ENCODE data around the gene OR8G1.
A peak's percentile ranks its signal among the peaks of the same experiment; 100 is the strongest.
"Not testable (repeated sequence)": the region's sequence is repeated elsewhere in the genome, so short reads cannot be mapped to it uniquely, and the experiment has no call there.

OR8G1 gene

GRCh38 chr11:124238512-124238911, 2.4 kb upstream of the OR8G1 start:
- no peak for DNase-seq (ENCODE audit: low read depth)

- not testable (repeated sequence) for DNase-seq (ENCODE audit: low read depth)
Observed at GRCh38 chr11:124249869-124250268, 9.0 kb downstream of the OR8G1 start.

- DNase-seq (ENCODE audit: low read depth) = no peak
Observed at GRCh38 chr11:124256076-124256475, 15.2 kb downstream of the OR8G1 start, which contains the start of gene OR8G5. OR8G5 (plus strand) TSS chr11:124256376; CDS start chr11:124264932, 8,556 bp downstream.

- DNase-seq (ENCODE audit: low read depth) = not testable (repeated sequence)
Observed at GRCh38 chr11:124265041-124265440, 24.1 kb downstream of the OR8G1 start.

- DNase-seq (ENCODE audit: low read depth) = not testable (repeated sequence)
Observed at GRCh38 chr11:124270886-124271285, 30.0 kb downstream of the OR8G1 start.

GRCh38 chr11:124274000-124274399, 33.1 kb downstream of the OR8G1 start:
- no peak for DNase-seq (ENCODE audit: low read depth)

- DNase-seq (ENCODE audit: low read depth) = peak; percentile 84
Observed at GRCh38 chr11:124276081-124276480, 35.2 kb downstream of the OR8G1 start.

GRCh38 chr11:124277207-124277606, 36.3 kb downstream of the OR8G1 start:
- DNase-seq (ENCODE audit: low read depth) = no peak

GRCh38 chr11:124277804-124278203, 36.9 kb downstream of the OR8G1 start:
- DNase-seq (ENCODE audit: low read depth) = no peak

- DNase-seq (ENCODE audit: low read depth) = no peak
Observed at GRCh38 chr11:124278261-124278660, 37.4 kb downstream of the OR8G1 start.

GRCh38 chr11:124285610-124286344, 44.9 kb downstream of the OR8G1 start:
- DNase-seq (ENCODE audit: low read depth) = no peak

- DNase-seq (ENCODE audit: low read depth) = no peak
Observed at GRCh38 chr11:124294687-124295086, 53.8 kb downstream of the OR8G1 start.

- DNase-seq (ENCODE audit: low read depth) = no peak
Observed at GRCh38 chr11:124296016-124296415, 55.1 kb downstream of the OR8G1 start.

GRCh38 chr11:124297921-124298320, 57.0 kb downstream of the OR8G1 start:
- no peak for DNase-seq (ENCODE audit: low read depth)

- DNase-seq (ENCODE audit: low read depth) = no peak
Observed at GRCh38 chr11:124301548-124301947, 60.7 kb downstream of the OR8G1 start.

- DNase-seq (ENCODE audit: low read depth) = no peak
Observed at GRCh38 chr11:124302347-124303125, 61.6 kb downstream of the OR8G1 start.

All from non-pigmented ciliary epithelial cell (primary cell).